Measurements from ENCODE around the gene ZMYND8.
"Not testable (repeated sequence)": the region's sequence is repeated elsewhere in the genome, so short reads cannot be mapped to it uniquely, and the experiment has no call there.

Gene ZMYND8

DNA sequence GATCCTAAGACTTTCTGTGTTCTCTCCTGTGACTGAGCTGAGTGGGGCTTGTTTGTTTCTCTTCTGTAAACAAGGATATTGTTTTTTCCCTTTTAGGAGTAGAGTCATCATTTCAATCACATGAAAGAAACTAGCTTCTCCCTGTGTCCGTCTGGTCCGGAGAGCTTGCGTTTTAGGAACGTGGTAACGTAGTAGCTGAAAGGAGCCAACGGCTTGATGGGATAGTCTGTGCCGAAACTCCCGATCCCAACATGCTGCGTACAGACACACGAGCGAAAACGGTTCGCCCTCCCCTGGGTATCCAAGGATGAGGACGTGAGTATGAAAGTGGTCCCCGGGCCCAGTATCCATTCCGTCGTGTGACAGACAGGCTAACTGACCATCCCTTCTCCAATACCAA is 146.5 kb downstream of the ZMYND8 start:
- ATAC-seq (ENCODE audit: insufficient read depth, low read depth), result no peak
- Histone ChIP-seq H3K9ac (ENCODE audit: low read depth, low read length) (no peak overlapping the region), H4K20me1 (ENCODE audit: insufficient read depth, low read length) (peaks cover 16% of the 10 kb centered on the region; the same call in 1 of the 2 replicates), H3K27ac (ENCODE audit: low read length) (no peak overlapping the region), H3K79me2 (ENCODE audit: insufficient read depth, low read length) (no peaks in the 10 kb centered on the region), H3K4me1 (ENCODE audit: insufficient read depth, low read length) (no peaks in the 10 kb centered on the region), H3K4me3 (ENCODE audit: low read depth in 1 of 2, low read length in 2 of 2) (no peak overlapping the region), H2AFZ (ENCODE audit: low read depth, low read length) (no peak overlapping the region), H3K36me3 (ENCODE audit: insufficient read depth, low read length) (peaks cover 68% of the 10 kb centered on the region), H3K4me2 (ENCODE audit: insufficient read depth, low read length) (no peak overlapping the region), H3K9me3 (ENCODE audit: insufficient read depth, low read length, severe bottlenecking) (no peaks in the 10 kb centered on the region), H3K27me3 (ENCODE audit: insufficient read depth, low read length, poor library complexity) (no peaks in the 10 kb centered on the region)
- DNase-seq, result no peak
- no peak for TF ChIP-seq EZH2 (IDR thresholded peaks at IDR 0.05; ENCODE audit: borderline replicate concordance, low read depth, low read length, severe bottlenecking)
- TF ChIP-seq, protein P1, sequence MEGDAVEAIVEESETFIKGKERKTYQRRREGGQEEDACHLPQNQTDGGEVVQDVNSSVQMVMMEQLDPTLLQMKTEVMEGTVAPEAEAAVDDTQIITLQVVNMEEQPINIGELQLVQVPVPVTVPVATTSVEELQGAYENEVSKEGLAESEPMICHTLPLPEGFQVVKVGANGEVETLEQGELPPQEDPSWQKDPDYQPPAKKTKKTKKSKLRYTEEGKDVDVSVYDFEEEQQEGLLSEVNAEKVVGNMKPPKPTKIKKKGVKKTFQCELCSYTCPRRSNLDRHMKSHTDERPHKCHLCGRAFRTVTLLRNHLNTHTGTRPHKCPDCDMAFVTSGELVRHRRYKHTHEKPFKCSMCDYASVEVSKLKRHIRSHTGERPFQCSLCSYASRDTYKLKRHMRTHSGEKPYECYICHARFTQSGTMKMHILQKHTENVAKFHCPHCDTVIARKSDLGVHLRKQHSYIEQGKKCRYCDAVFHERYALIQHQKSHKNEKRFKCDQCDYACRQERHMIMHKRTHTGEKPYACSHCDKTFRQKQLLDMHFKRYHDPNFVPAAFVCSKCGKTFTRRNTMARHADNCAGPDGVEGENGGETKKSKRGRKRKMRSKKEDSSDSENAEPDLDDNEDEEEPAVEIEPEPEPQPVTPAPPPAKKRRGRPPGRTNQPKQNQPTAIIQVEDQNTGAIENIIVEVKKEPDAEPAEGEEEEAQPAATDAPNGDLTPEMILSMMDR (IDR thresholded peaks at IDR 0.05; ENCODE audit: borderline replicate concordance, extremely low read depth, low read length, poor library complexity, severe bottlenecking), result no peak

DNA sequence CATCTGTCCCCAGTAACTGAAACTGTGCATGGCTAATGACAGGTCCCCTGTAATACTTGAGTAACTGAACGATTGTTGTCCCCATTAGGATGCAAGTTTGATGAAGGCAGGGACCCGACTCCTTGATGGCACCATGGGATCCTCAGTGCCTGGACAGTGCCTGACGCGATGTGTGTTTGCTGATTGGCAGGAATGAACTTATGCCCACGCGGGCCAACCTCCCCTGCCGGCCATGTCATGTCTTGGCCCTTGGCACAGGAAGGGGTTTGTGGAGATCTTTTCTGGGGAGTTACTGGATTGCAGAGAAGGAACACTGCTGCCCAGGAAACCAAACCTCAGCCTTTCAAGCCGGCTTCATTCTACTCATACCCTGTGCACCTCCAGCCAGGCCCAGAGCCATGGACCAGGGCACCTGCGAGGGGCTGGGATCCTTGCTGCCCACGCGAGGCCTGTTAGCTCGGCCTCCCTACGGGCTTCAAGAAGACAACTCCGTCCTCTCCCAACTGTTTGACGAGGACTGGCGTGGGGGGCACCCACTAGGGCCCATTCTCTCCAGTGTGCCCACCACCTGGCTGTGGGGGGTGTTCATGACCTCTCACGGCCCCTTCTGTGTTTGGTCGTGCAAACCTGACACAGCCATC is 147.8 kb downstream of the ZMYND8 start:
- no peak for DNase-seq
- Histone ChIP-seq H3K79me2 (ENCODE audit: insufficient read depth, low read length) (no peaks in the 10 kb centered on the region), H3K36me3 (ENCODE audit: insufficient read depth, low read length) (peaks cover 54% of the 10 kb centered on the region), H3K27me3 (ENCODE audit: insufficient read depth, low read length, poor library complexity) (no peaks in the 10 kb centered on the region), H3K4me2 (ENCODE audit: insufficient read depth, low read length) (no peak overlapping the region), H3K9me3 (ENCODE audit: insufficient read depth, low read length, severe bottlenecking) (no peaks in the 10 kb centered on the region), H2AFZ (ENCODE audit: low read depth, low read length) (no peak overlapping the region), H3K4me3 (ENCODE audit: low read depth in 1 of 2, low read length in 2 of 2) (no peak overlapping the region), H4K20me1 (ENCODE audit: insufficient read depth, low read length) (peaks cover 7% of the 10 kb centered on the region; the same call in 1 of the 2 replicates), H3K4me1 (ENCODE audit: insufficient read depth, low read length) (no peaks in the 10 kb centered on the region), H3K27ac (ENCODE audit: low read length) (no peak overlapping the region), H3K9ac (ENCODE audit: low read depth, low read length) (no peak overlapping the region)
- ATAC-seq (ENCODE audit: insufficient read depth, low read depth), result no peak
- TF ChIP-seq EZH2 (IDR thresholded peaks at IDR 0.05; ENCODE audit: borderline replicate concordance, low read depth, low read length, severe bottlenecking), result no peak
- TF ChIP-seq, protein P1 (IDR thresholded peaks at IDR 0.05; ENCODE audit: borderline replicate concordance, extremely low read depth, low read length, poor library complexity, severe bottlenecking), result no peak

DNA sequence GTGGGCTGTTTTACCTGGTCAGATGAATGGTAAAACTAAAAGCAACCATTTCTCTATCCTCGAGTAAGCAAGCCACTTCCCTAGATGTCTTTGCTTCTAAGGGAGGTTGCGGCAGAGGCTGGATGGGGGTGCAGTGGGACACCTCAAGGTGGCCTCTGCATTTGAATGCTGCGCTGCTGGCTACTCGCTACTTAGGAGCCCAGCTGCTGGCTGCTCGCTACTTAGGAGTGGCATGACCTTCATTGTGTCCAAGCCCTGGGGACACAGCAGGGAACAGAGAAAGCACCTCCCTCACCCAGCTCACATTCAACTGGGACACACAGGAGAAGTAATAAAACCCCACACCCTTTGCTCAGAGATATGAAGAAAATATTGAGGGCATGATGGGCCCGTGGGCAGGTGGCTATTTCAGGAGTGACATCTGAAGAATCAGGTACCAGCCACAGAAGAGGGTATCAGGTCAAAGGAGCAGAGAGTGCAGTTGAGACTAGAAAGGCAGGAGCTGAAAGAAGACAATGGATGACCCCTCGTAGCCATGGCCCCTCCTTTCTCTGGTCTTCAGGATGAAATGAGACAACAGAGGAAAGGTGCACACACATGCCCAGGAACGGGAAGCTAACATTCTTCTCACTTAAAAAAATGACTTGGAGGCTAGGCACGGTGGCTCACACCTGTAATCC is 149.4 kb downstream of the ZMYND8 start:
- H3K36me3 ChIP-seq (ENCODE audit: insufficient read depth, low read length), result peaks cover 39% of the 10 kb centered on the region
- H3K4me2 ChIP-seq (ENCODE audit: insufficient read depth, low read length), result no peak overlapping the region
- no peak overlapping the region for H3K27ac ChIP-seq (ENCODE audit: low read length)
- DNase-seq (no peak), ATAC-seq (ENCODE audit: insufficient read depth, low read depth) (no peak)
- H3K4me3 ChIP-seq (ENCODE audit: low read depth in 1 of 2, low read length in 2 of 2), result no peak overlapping the region
- no peak overlapping the region for H2AFZ ChIP-seq (ENCODE audit: low read depth, low read length)
- H3K9ac ChIP-seq (ENCODE audit: low read depth, low read length), result no peak overlapping the region
- peaks cover 4% of the 10 kb centered on the region; the same call in 1 of the 2 replicates for H4K20me1 ChIP-seq (ENCODE audit: insufficient read depth, low read length)
- H3K4me1 ChIP-seq (ENCODE audit: insufficient read depth, low read length), result no peaks in the 10 kb centered on the region
- H3K79me2 ChIP-seq (ENCODE audit: insufficient read depth, low read length), result no peaks in the 10 kb centered on the region
- H3K9me3 ChIP-seq (ENCODE audit: insufficient read depth, low read length, severe bottlenecking), result no peaks in the 10 kb centered on the region
- TF ChIP-seq, protein P1 (IDR thresholded peaks at IDR 0.05; ENCODE audit: borderline replicate concordance, extremely low read depth, low read length, poor library complexity, severe bottlenecking), result no peak
- TF ChIP-seq EZH2 (IDR thresholded peaks at IDR 0.05; ENCODE audit: borderline replicate concordance, low read depth, low read length, severe bottlenecking), result no peak
- no peaks in the 10 kb centered on the region for H3K27me3 ChIP-seq (ENCODE audit: insufficient read depth, low read length, poor library complexity)

DNA sequence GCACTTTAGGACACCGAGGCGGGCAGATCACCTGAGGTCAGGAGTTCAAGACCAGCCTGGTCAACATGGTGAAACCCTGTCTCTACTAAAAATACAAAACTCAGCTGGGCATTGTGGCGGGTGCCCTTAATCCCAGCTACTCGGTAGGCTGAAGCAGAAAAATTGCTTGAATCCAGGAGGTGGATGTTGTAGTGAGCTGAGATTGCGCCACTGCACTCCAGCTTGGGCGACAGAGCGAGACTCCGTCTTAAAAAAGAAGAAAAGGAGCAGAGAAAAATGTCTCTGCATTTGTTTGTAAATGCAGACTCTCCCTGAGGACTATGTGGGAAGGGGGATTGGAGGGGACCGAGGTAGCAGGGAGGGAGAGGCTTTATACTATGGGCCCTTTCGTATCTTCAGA is 149.9 kb downstream of the ZMYND8 start:
- H3K9ac ChIP-seq (ENCODE audit: low read depth, low read length); H3K27ac ChIP-seq (ENCODE audit: low read length); ATAC-seq (ENCODE audit: insufficient read depth, low read depth): not testable (repeated sequence)

More for the DNA sequence above, 149.9 kb downstream of the ZMYND8 start:
- H3K4me2 ChIP-seq (ENCODE audit: insufficient read depth, low read length); H3K27me3 ChIP-seq (ENCODE audit: insufficient read depth, low read length, poor library complexity); H3K4me3 ChIP-seq (ENCODE audit: low read depth in 1 of 2, low read length in 2 of 2); DNase-seq; H3K79me2 ChIP-seq (ENCODE audit: insufficient read depth, low read length); H3K4me1 ChIP-seq (ENCODE audit: insufficient read depth, low read length); H4K20me1 ChIP-seq (ENCODE audit: insufficient read depth, low read length); H2AFZ ChIP-seq (ENCODE audit: low read depth, low read length); H3K9me3 ChIP-seq (ENCODE audit: insufficient read depth, low read length, severe bottlenecking): not testable (repeated sequence)
- H3K36me3 ChIP-seq (ENCODE audit: insufficient read depth, low read length), result peaks cover 33% of the 10 kb centered on the region

Measured in DND-41 (cell line).